ENCODE measurements around the gene POC1A. TPM values are rescaled to one million over a fixed set of nuclear protein-coding genes. Genes with fewer than 3 reads are reported as not detected.

Gene POC1A
- polyA plus RNA-seq, 1 donor (not counting 4 experiments of a cell fraction or from before 2014, with no cell fraction given): 11.5 TPM

DNA sequence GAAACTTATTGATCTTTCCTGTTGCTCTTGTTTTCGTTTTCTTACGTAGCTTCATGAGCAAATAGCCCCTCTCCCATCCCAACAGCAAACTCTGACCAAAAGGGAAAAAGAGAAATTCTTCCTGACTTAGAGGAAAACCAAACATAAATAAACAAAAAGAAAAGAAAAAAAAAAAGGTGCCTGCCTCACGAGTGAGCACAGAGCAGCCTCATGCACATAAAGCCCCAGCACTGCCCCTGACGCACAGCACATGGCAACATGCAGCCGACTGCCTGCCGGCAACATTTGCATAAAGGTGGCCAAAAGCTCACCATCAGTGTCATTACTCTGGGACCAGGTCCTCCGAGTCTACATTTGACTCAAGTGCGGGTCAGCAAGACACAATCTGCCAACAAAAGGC is 6.4 kb downstream of the POC1A start:
- H3K4me2 ChIP-seq (ENCODE audit: control insufficient read depth, extremely low read depth, insufficient read depth, low read depth, low read length): no peak overlapping the region
- DNase-seq (ENCODE audit: low read depth, low spot score): no peak
- peaks cover 6% of the 10 kb centered on the region for H3K4me1 ChIP-seq (ENCODE audit: control insufficient read depth, extremely low read depth, insufficient read depth, low read length)
- no peak overlapping the region for H2AFZ ChIP-seq (ENCODE audit: control insufficient read depth, low read length)
- H3K9me3 ChIP-seq (ENCODE audit: control insufficient read depth, low read depth, low read length): no peaks in the 10 kb centered on the region
- TF ChIP-seq, protein P1, sequence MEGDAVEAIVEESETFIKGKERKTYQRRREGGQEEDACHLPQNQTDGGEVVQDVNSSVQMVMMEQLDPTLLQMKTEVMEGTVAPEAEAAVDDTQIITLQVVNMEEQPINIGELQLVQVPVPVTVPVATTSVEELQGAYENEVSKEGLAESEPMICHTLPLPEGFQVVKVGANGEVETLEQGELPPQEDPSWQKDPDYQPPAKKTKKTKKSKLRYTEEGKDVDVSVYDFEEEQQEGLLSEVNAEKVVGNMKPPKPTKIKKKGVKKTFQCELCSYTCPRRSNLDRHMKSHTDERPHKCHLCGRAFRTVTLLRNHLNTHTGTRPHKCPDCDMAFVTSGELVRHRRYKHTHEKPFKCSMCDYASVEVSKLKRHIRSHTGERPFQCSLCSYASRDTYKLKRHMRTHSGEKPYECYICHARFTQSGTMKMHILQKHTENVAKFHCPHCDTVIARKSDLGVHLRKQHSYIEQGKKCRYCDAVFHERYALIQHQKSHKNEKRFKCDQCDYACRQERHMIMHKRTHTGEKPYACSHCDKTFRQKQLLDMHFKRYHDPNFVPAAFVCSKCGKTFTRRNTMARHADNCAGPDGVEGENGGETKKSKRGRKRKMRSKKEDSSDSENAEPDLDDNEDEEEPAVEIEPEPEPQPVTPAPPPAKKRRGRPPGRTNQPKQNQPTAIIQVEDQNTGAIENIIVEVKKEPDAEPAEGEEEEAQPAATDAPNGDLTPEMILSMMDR (optimal IDR thresholded peaks at IDR 0.05 in 1 of 3, IDR thresholded peaks at IDR 0.05 in 1 of 3, conservative IDR thresholded peaks at IDR 0.05 in 1 of 3; ENCODE audit: extremely low read depth in 1 of 3, insufficient read depth in 2 of 3, low read length in 3 of 3): no peak
- no peak for TF ChIP-seq EZH2 (IDR thresholded peaks at IDR 0.05; ENCODE audit: low read length)
- peaks cover 1 to 36% of the 10 kb centered on the region in 2 experiments for H3K36me3 ChIP-seq (ENCODE audit: control insufficient read depth in 2 of 2, extremely low read depth in 1 of 2, insufficient read depth in 2 of 2, low read length in 2 of 2)
- no peaks in the 10 kb centered on the region for H3K9me1 ChIP-seq (ENCODE audit: control insufficient read depth, extremely low read depth, insufficient read depth, low read length)
- no peak overlapping the region for H3K9ac ChIP-seq (ENCODE audit: control insufficient read depth, extremely low read depth, insufficient read depth, low read length)
- peaks cover 4% of the 10 kb centered on the region for H3K79me2 ChIP-seq (ENCODE audit: control insufficient read depth, insufficient read depth, low read length)
- no peaks in the 10 kb centered on the region for H4K20me1 ChIP-seq (ENCODE audit: control insufficient read depth, extremely low read depth, insufficient read depth, low read length)
- dilution Hi-C loops (cut with MboI; ENCODE audit: extremely low pct_ligation_motif_present, low sequenced_read_pairs): no loop called here
- H3K4me3 ChIP-seq (ENCODE audit: control insufficient read depth in 2 of 3, extremely low read depth in 1 of 3, insufficient read depth in 2 of 3, low read depth in 1 of 3, low read length in 3 of 3): no peak overlapping the region
- no peak for FAIRE-seq
- H3K27ac ChIP-seq (ENCODE audit: control insufficient read depth, insufficient read depth, low read length): no peak overlapping the region
- H3K27me3 ChIP-seq (ENCODE audit: control insufficient read depth, extremely low read depth, insufficient read depth, low read length): no peaks in the 10 kb centered on the region

DNA sequence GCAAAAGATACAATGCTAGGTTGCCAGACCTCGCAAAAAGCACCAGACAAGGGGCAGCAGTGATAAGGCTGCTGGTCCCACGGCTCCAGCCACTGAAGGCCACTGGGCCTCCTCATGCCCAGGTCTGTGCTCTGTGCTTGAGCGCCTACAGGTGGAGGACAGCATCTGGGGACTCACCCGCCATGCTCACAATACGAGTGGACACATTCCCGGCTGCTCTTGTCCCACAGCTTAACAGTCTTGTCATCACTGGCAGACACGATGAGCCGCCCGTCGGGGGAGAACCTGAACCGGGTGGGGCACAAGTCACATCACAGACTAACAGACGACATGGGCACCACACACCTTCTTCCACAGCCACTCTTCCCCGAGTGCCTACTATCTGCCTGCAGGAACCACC is 7.4 kb downstream of the POC1A start:
- DNase-seq (ENCODE audit: low read depth, low spot score) (no peak), FAIRE-seq (no peak)
- no peak overlapping the region for H3K9ac ChIP-seq (ENCODE audit: control insufficient read depth, extremely low read depth, insufficient read depth, low read length)
- dilution Hi-C loops (cut with MboI; ENCODE audit: extremely low pct_ligation_motif_present, low sequenced_read_pairs): no loop called here
- H3K9me1 ChIP-seq (ENCODE audit: control insufficient read depth, extremely low read depth, insufficient read depth, low read length): no peaks in the 10 kb centered on the region
- H3K36me3 ChIP-seq (ENCODE audit: control insufficient read depth in 2 of 2, extremely low read depth in 1 of 2, insufficient read depth in 2 of 2, low read length in 2 of 2): peaks cover 1 to 36% of the 10 kb centered on the region in 2 experiments
- no peak overlapping the region for H3K27ac ChIP-seq (ENCODE audit: control insufficient read depth, insufficient read depth, low read length)
- no peaks in the 10 kb centered on the region for H3K9me3 ChIP-seq (ENCODE audit: control insufficient read depth, low read depth, low read length)
- H4K20me1 ChIP-seq (ENCODE audit: control insufficient read depth, extremely low read depth, insufficient read depth, low read length): no peaks in the 10 kb centered on the region
- H2AFZ ChIP-seq (ENCODE audit: control insufficient read depth, low read length): no peak overlapping the region
- peaks cover under 1% of the 10 kb centered on the region for H3K79me2 ChIP-seq (ENCODE audit: control insufficient read depth, insufficient read depth, low read length)
- no peaks in the 10 kb centered on the region for H3K27me3 ChIP-seq (ENCODE audit: control insufficient read depth, extremely low read depth, insufficient read depth, low read length)
- peaks cover 10% of the 10 kb centered on the region for H3K4me1 ChIP-seq (ENCODE audit: control insufficient read depth, extremely low read depth, insufficient read depth, low read length)
- H3K4me2 ChIP-seq (ENCODE audit: control insufficient read depth, extremely low read depth, insufficient read depth, low read depth, low read length): no peak overlapping the region
- TF ChIP-seq, protein P1 (optimal IDR thresholded peaks at IDR 0.05 in 1 of 3, IDR thresholded peaks at IDR 0.05 in 1 of 3, conservative IDR thresholded peaks at IDR 0.05 in 1 of 3; ENCODE audit: extremely low read depth in 1 of 3, insufficient read depth in 2 of 3, low read length in 3 of 3): no peak
- H3K4me3 ChIP-seq (ENCODE audit: control insufficient read depth in 2 of 3, extremely low read depth in 1 of 3, insufficient read depth in 2 of 3, low read depth in 1 of 3, low read length in 3 of 3): no peak overlapping the region

Data from keratinocyte (primary cell).